HG03342 (cell line): ENCODE measurements around the gene MLXIP.

Experiments
- ATAC-seq: cut with Tn5 transposase; IDR thresholded peaks from one replicate; pipeline ENCODE4 v1.9.1; 2021; ENCODE audit warnings: mild to moderate bottlenecking, moderate library complexity; ENCODE audit not compliant: unreplicated experiment

Gene MLXIP

GRCh38 chr12:122182887-122183587 is 104.5 kb downstream of the MLXIP start, which contains the start of gene LRRC43:
Gene LRRC43 (plus strand): TSS chr12:122183123. CDS start chr12:122183145, 22 bp downstream.
- no peak for ATAC-seq

- no peak for ATAC-seq
These were observed 105.0 kb downstream of the MLXIP start for GRCh38 chr12:122183588-122183940.

- no peak for ATAC-seq
These were observed 106.0 kb downstream of the MLXIP start for GRCh38 chr12:122184517-122184916.

GRCh38 chr12:122185079-122185478 is 106.5 kb downstream of the MLXIP start:
- ATAC-seq = no peak

DNA sequence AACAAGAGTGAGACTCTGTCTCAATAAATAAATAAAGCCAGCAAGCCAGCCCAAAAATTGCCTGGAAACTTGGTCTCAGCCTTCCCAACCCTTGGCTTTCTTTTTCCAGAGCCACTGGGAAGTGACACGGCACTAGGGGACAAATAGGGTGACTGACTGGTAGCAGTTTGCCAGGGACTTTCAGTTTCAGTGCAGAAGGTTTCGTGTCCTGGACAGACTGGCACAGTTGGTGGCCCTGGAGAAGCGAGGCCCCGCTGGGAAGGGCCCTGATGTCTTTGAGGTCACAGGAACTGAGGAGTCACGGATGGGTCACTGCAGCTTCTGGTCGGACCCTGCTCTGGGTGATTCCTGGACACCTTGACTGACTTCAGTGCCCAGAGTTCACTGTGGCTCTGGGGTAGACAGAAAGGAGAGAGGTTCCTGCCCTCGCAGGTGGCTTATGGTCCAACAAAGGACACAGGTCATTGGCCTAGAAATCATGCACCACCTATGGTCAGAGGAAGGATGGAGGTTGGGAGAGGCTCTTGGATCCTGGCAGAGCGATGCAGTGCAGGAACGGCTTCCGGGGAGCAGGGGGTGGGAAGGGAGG is 107.0 kb downstream of the MLXIP start:
- ATAC-seq = no peak

GRCh38 chr12:122187466-122187865 is 108.9 kb downstream of the MLXIP start:
- ATAC-seq = no peak

GRCh38 chr12:122189626-122190475 is 111.3 kb downstream of the MLXIP start:
- ATAC-seq = no peak

DNA sequence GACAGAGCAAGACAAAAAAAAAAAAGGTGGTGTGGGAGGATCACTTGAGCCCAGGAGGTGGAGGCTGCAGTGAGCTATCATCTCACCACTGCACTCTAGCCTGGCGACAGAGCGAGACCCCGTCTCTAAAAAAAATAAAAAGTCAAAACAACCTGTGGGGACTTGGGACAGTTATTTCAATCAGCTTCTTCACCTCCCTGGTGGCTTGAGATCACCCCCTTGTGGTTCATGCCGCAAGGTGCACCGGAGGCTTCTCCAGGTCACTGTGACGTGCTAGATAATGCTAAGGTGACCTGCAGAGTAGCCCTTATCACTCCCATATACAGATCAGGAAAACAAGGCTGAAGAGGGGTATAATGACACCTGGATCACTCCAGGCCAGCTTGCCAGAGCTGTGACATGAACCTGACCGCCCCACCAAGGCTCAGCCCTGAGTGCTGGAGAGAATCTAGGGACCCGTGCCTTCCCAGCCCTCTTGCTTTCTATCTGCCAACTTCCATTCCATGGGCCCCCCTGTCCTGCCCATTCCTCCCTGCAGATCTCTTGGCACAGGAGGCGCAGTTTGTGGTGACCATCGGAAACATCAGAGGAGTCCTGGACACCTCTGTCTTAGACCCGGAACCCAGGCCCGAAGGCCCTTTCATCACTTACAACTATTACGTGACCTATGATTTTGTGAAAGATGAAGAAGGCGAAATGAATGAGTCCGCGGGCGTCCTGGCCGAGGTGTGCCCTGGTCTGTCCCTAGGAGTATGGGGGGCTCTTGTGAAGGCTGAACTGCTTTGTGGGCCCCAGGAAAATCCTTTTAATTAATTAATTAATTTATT is 112.5 kb downstream of the MLXIP start:
- no peak for ATAC-seq

GRCh38 chr12:122192441-122192840 is 113.9 kb downstream of the MLXIP start:
- ATAC-seq = no peak

GRCh38 chr12:122194804-122195203 is 116.2 kb downstream of the MLXIP start:
- ATAC-seq = no peak

- ATAC-seq = no peak
These were observed 116.8 kb downstream of the MLXIP start for GRCh38 chr12:122195405-122195804.
